Esophagus squamous epithelium (tissue), 5 donors: ENCODE data around the gene GRB2. TPM values are rescaled to one million over a fixed set of nuclear protein-coding genes. Genes with fewer than 3 reads are reported as not detected.
A peak's percentile ranks its signal among the peaks of the same experiment; 100 is the strongest.

Experiments
- DNase-seq: peaks from one replicate; lab custom pipeline; 2025; lab: John Stamatoyannopoulos, UW
- H3K27ac ChIP-seq, 4 donors: fragments of 200-600 bp; sonication (generic); one replicate each; pipeline ENCODE4 v1.5.1; 2016 to 2019; ENCODE audit warnings: mild to moderate bottlenecking in 1 of 4
- H3K27me3 ChIP-seq, 4 donors: fragments of 200-600 bp; sonication (generic); 1 replicate in 3 of 4; 2 replicates in 1 of 4; pipeline versions ENCODE4 v1.5.1 to v1.6.0; 2017 to 2021; ENCODE audit warnings: antibody characterized with exemption in 1 of 4
- H3K36me3 ChIP-seq, 3 donors: fragments of 200-600 bp; sonication (generic); one replicate each; pipeline ENCODE4 v1.5.1; 2016 to 2019
- H3K4me1 ChIP-seq, 3 donors: fragments of 200-600 bp; sonication (generic); one replicate each; pipeline ENCODE4 v1.5.1; 2017 to 2019
- H3K4me3 ChIP-seq, 4 donors: fragments of 200-600 bp; sonication (generic); 1 replicate in 3 of 4; 2 replicates in 1 of 4; pipeline ENCODE4 v1.5.1; 2016 to 2019; ENCODE audit warnings: mild to moderate bottlenecking in 2 of 4, moderate library complexity in 1 of 4
- H3K9me3 ChIP-seq, 3 donors: fragments of 200-600 bp; sonication (generic); one replicate each; pipeline ENCODE4 v1.5.1; 2016 to 2019
- CTCF ChIP-seq, 6 experiments: fragments of 450-650 bp in 4 of 6; fragments of 200-600 bp in 2 of 6; sonication (generic) in 2 of 6; IDR thresholded peaks; one replicate each; pipeline ENCODE4 v1.5.1; 2016 to 2019; ENCODE audit warnings: antibody characterized with exemption in 6 of 6, mild to moderate bottlenecking in 4 of 6, moderate library complexity in 4 of 6
- POLR2A ChIP-seq, 4 donors: fragments of 450-650 bp; IDR thresholded peaks; one replicate each; pipeline ENCODE4 v1.6.1; 2017; ENCODE audit warnings: antibody characterized with exemption in 4 of 4, mild to moderate bottlenecking in 4 of 4, moderate library complexity in 3 of 4
- WGBS, 2 donors: methylation state at CpG; one replicate each; pipeline ENCODE4 v1.1.5; 2018; 5-methylcytosine and 5-hydroxymethylcytosine counted together
- intact Hi-C: fragments of 100-400 bp; cut with DNase I; formaldehyde crosslinking; loops from one replicate; pipeline ENCODE4 v1.15.0; 2022
- total RNA-seq, 4 donors: library from RNA; depleted of rRNA; stranded (reverse); fragments of >200 nt; gene quantifications; one replicate each; pipeline ENCODE4 v1.1.0, GENCODE V29; 2016
- donor health status: DM: yes; HTN: yes; CAD: no.

GRB2 gene
- total RNA-seq, 4 donors from 2014 or later, result 58.9 to 128 (median 107) TPM

DNA sequence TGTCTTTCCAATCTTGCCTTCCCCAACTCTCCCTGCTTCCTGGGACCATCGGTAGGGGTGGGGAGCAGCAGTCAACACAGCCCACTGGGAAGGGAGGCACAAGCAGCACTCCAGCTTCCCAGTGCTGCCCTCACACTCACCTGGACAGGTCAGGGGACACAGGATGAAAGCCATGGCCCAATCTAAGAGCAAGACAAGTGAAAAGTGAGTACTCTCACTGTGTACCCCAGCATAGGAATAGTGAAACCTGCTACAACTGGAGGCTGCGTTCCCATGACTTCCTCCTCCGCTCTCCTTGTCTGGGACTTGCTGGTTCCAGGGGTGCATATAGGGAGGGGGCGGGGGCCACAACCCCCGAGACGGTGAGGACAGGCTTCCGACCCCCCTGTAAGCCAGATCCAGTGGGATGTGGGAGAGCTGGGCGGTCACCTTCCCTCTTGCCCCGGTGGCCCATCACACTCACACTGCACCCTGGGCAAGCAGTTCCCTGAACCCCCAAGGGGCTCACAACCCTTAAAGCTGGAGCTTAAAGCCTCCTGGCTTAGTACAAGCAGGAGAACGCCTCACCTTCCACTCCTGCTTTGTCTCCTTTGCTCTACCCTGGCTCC, 86.8 kb downstream of the GRB2 start:
- Histone ChIP-seq H3K27ac (peak overlapping the region in 2 of 4 donors; percentile 13 to 69), H3K4me1 (peaks cover 0 to 26% (median 3%) of the 10 kb centered on the region in 3 donors), H3K36me3 (peaks cover 18 to 61% (median 20%) of the 10 kb centered on the region in 3 donors), H3K27me3 (no peaks in the 10 kb centered on the region), H3K9me3 (no peaks in the 10 kb centered on the region), H3K4me3 (no peak overlapping the region)
- TF ChIP-seq POLR2A (IDR thresholded peaks at IDR 0.05) (no peak), CTCF (IDR thresholded peaks at IDR 0.05) (no peak)
- intact Hi-C loops, result no loop called here
- no peak for DNase-seq
- 86 to 100% methylated on average over 1 to 9 of the region's 10 CpGs for WGBS, 2 donors

- no peak for DNase-seq
- 67 to 77% methylated on average over 9 to 10 of the region's 10 CpGs for WGBS, 2 donors
- Histone ChIP-seq H3K4me1 (peaks cover 0 to 21% (median 1%) of the 10 kb centered on the region in 3 donors), H3K27me3 (no peaks in the 10 kb centered on the region), H3K36me3 (peaks cover 18 to 56% (median 20%) of the 10 kb centered on the region in 3 donors), H3K27ac (peak overlapping the region in 2 of 4 donors; percentile 13 to 69), H3K4me3 (no peak overlapping the region), H3K9me3 (no peaks in the 10 kb centered on the region)
- intact Hi-C loops, result no loop called here
- no peak for TF ChIP-seq CTCF (IDR thresholded peaks at IDR 0.05)
- no peak for TF ChIP-seq POLR2A (IDR thresholded peaks at IDR 0.05)
Observed at GRCh38 chr17:75318211-75318610, 87.3 kb downstream of the GRB2 start.

- Histone ChIP-seq H3K4me1 (peaks cover 0 to 18% (median 0%) of the 10 kb centered on the region in 3 donors), H3K27me3 (no peaks in the 10 kb centered on the region), H3K36me3 (peaks cover 18 to 54% (median 20%) of the 10 kb centered on the region in 3 donors), H3K4me3 (no peak overlapping the region), H3K27ac (peak overlapping the region in 2 of 4 donors; percentile 21 to 58), H3K9me3 (no peaks in the 10 kb centered on the region)
- TF ChIP-seq CTCF (IDR thresholded peaks at IDR 0.05) (no peak), POLR2A (IDR thresholded peaks at IDR 0.05) (no peak)
- no peak for DNase-seq
- WGBS, 2 donors, result 67 to 75% methylated on average over 11 of the region's 11 CpGs
- intact Hi-C loops, result no loop called here
Observed at GRCh38 chr17:75317671-75318070, 87.8 kb downstream of the GRB2 start.

DNA sequence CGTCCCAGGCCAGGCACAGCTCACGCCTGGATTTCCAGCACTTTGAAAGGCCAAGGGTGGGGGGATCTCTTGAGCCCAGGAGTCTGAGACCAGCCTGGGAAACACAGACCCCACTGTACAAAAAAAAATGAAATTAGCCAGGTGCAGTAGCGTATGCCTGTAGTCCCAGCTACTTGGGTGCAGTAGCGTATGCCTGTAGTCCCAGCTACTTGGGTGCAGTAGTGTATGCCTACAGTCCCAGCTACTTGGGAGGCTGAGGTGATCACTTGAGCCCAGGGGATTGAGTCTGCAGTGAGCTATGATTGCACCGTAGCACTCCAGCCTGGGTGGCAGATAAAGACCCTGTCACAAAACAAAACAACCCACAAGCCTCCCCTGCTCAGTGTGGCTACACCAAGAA, 89.2 kb downstream of the GRB2 start:
- 76 to 88% methylated on average over 4 to 5 of the region's 5 CpGs for WGBS, 2 donors
- Histone ChIP-seq H3K4me1 (peaks cover 0 to 18% (median 0%) of the 10 kb centered on the region in 3 donors), H3K9me3 (no peaks in the 10 kb centered on the region), H3K36me3 (peaks cover 12 to 41% (median 15%) of the 10 kb centered on the region in 3 donors), H3K27me3 (no peaks in the 10 kb centered on the region), H3K4me3 (no peak overlapping the region), H3K27ac (peak overlapping the region in 1 of 4 donors; percentile 61)
- intact Hi-C loops, result no loop called here
- no peak for DNase-seq
- TF ChIP-seq CTCF (IDR thresholded peaks at IDR 0.05) (no peak), POLR2A (IDR thresholded peaks at IDR 0.05) (no peak)

DNA sequence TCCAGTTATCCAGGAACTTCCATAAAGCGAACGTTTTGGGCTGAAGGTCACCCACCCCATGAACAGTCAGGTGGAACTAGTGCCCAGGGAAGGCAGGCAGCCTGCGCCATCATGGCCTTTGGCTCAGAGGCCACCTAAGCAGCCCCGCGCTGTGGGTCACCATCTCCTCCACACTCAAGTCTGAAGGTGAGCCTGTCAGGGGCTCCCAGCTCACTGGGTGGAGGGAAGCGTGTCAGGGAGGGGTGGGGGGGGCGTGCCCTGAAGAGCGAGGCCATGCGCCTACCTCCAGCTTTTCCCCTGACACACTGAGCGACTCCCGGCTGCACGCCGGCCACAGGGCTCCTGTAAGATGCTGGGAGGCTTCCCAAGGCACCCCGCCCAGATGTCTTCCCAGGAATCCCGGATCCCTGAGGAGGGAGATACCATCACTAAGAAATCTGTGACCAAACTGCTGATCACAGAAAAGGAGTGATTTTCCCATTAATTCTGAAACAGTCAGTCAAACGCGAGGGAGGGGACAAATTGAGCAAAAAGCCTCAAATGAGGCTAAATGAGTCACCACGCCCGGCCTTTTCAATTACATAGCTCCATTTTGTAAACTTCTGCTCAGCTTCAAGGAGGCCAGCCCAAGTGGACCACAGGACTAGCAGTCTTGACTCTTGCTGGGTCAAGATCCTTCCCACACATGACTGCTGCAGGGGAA, 89.8 kb downstream of the GRB2 start:
- H3K36me3 ChIP-seq, result peaks cover 10 to 36% (median 13%) of the 10 kb centered on the region in 3 donors
- peak overlapping the region in 1 of 4 donors; percentile 61 for H3K27ac ChIP-seq
- DNase-seq, result no peak
- intact Hi-C loops, result no loop called here
- no peaks in the 10 kb centered on the region for H3K9me3 ChIP-seq
- no peak overlapping the region for H3K4me3 ChIP-seq
- no peaks in the 10 kb centered on the region for H3K27me3 ChIP-seq
- TF ChIP-seq POLR2A (IDR thresholded peaks at IDR 0.05) (no peak), CTCF (IDR thresholded peaks at IDR 0.05) (no peak)
- 50 to 62% methylated on average over 6 to 7 of the region's 19 CpGs for WGBS, 2 donors
- peaks cover 0 to 18% (median 0%) of the 10 kb centered on the region in 3 donors for H3K4me1 ChIP-seq
